ENCODE measurements around the gene ZBTB16.
A peak's percentile ranks its signal among the peaks of the same experiment; 100 is the strongest.

ZBTB16 gene

GRCh38 chr11:114108501-114109205, 49.1 kb downstream of the ZBTB16 start:
- no peak for DNase-seq (ENCODE audit: low spot score)
- ATAC-seq (ENCODE audit: low read depth) = no peak
- Histone ChIP-seq H3K4me1 (ENCODE audit: insufficient read depth, poor library complexity, severe bottlenecking) (no peaks in the 10 kb centered on the region), H3K4me3 (ENCODE audit: severe bottlenecking) (no peak overlapping the region), H3K9me3 (ENCODE audit: severe bottlenecking) (no peaks in the 10 kb centered on the region), H3K27ac (ENCODE audit: poor library complexity, severe bottlenecking) (no peak overlapping the region), H3K27me3 (ENCODE audit: insufficient read depth, poor library complexity, severe bottlenecking) (no peaks in the 10 kb centered on the region), H3K36me3 (ENCODE audit: low read depth) (0 out of 2 replicates have a peak, but pooled peaks cover 4% of the 10 kb centered on the region)
- TF ChIP-seq, protein P1, sequence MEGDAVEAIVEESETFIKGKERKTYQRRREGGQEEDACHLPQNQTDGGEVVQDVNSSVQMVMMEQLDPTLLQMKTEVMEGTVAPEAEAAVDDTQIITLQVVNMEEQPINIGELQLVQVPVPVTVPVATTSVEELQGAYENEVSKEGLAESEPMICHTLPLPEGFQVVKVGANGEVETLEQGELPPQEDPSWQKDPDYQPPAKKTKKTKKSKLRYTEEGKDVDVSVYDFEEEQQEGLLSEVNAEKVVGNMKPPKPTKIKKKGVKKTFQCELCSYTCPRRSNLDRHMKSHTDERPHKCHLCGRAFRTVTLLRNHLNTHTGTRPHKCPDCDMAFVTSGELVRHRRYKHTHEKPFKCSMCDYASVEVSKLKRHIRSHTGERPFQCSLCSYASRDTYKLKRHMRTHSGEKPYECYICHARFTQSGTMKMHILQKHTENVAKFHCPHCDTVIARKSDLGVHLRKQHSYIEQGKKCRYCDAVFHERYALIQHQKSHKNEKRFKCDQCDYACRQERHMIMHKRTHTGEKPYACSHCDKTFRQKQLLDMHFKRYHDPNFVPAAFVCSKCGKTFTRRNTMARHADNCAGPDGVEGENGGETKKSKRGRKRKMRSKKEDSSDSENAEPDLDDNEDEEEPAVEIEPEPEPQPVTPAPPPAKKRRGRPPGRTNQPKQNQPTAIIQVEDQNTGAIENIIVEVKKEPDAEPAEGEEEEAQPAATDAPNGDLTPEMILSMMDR (IDR thresholded peaks at IDR 0.05; ENCODE audit: poor library complexity, severe bottlenecking) = no peak

DNA sequence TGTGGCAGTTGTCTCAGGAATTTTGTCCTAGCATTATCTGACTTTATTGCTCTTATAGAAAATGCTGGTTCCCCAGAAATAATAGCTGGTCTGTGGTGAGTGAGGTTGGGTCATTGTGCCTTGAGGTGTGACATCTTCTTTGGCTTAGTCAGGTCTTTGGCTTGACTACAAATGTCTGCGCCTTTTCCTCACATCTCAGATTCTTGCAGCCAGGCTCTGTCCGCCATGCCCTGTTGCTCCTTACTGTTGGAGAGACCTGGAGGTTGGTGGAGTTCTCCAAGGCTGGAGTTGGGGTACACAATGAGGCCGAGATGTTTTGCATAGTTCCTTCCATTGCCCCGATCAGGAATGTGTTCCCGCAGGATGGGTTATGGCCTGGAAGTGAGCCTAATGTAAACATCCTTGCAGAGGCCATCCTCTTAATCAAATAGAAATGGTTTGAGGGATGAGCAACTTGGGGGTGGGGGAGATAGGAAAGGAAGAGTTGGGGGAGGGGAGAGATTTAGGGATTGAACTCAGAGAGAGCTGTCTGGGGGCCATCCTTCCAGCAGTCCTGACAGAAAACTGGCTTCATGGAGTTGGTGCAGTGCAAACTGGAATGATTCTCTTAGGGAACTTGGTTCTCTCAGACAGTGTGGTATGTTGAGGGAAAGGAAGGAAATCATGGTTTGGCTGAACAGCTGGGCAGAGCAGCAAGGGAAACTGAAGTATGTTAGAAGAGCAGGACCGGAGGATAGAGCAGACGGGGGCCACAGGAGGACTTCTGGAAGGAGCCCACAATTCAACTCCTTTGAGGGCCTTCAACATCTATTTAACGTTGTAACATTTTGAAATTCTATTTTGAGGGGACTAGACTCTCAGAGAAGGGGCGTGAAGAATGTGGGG, 49.9 kb downstream of the ZBTB16 start:
- Histone ChIP-seq H3K4me3 (ENCODE audit: severe bottlenecking) (no peak overlapping the region), H3K27me3 (ENCODE audit: insufficient read depth, poor library complexity, severe bottlenecking) (no peaks in the 10 kb centered on the region), H3K36me3 (ENCODE audit: low read depth) (0 out of 2 replicates have a peak, but pooled peaks cover 4% of the 10 kb centered on the region), H3K27ac (ENCODE audit: poor library complexity, severe bottlenecking) (no peak overlapping the region), H3K9me3 (ENCODE audit: severe bottlenecking) (no peaks in the 10 kb centered on the region), H3K4me1 (ENCODE audit: insufficient read depth, poor library complexity, severe bottlenecking) (no peaks in the 10 kb centered on the region)
- no peak for DNase-seq (ENCODE audit: low spot score)
- 0 out of 3 replicates have a peak, but pooled peaks have one; percentile 12 for ATAC-seq (ENCODE audit: low read depth)
- TF ChIP-seq, protein P1 (IDR thresholded peaks at IDR 0.05; ENCODE audit: poor library complexity, severe bottlenecking) = no peak

- Histone ChIP-seq H3K4me3 (ENCODE audit: severe bottlenecking) (no peak overlapping the region), H3K27ac (ENCODE audit: poor library complexity, severe bottlenecking) (no peak overlapping the region), H3K36me3 (ENCODE audit: low read depth) (0 out of 2 replicates have a peak, but pooled peaks cover 4% of the 10 kb centered on the region), H3K4me1 (ENCODE audit: insufficient read depth, poor library complexity, severe bottlenecking) (no peaks in the 10 kb centered on the region), H3K27me3 (ENCODE audit: insufficient read depth, poor library complexity, severe bottlenecking) (no peaks in the 10 kb centered on the region), H3K9me3 (ENCODE audit: severe bottlenecking) (no peaks in the 10 kb centered on the region)
- DNase-seq (ENCODE audit: low spot score) = no peak
- no peak for ATAC-seq (ENCODE audit: low read depth)
- TF ChIP-seq, protein P1 (IDR thresholded peaks at IDR 0.05; ENCODE audit: poor library complexity, severe bottlenecking) = no peak
Measured at GRCh38 chr11:114110123-114110522, 50.6 kb downstream of the ZBTB16 start.

- Histone ChIP-seq H3K4me1 (ENCODE audit: insufficient read depth, poor library complexity, severe bottlenecking) (no peaks in the 10 kb centered on the region), H3K27ac (ENCODE audit: poor library complexity, severe bottlenecking) (no peak overlapping the region), H3K36me3 (ENCODE audit: low read depth) (0 out of 2 replicates have a peak, but pooled peaks cover 4% of the 10 kb centered on the region), H3K4me3 (ENCODE audit: severe bottlenecking) (no peak overlapping the region), H3K9me3 (ENCODE audit: severe bottlenecking) (no peaks in the 10 kb centered on the region), H3K27me3 (ENCODE audit: insufficient read depth, poor library complexity, severe bottlenecking) (no peaks in the 10 kb centered on the region)
- DNase-seq (ENCODE audit: low spot score) (no peak), ATAC-seq (ENCODE audit: low read depth) (no peak)
- TF ChIP-seq, protein P1 (IDR thresholded peaks at IDR 0.05; ENCODE audit: poor library complexity, severe bottlenecking) = no peak
Measured at GRCh38 chr11:114110952-114111947, 51.7 kb downstream of the ZBTB16 start.
